ENCODE measurements around the gene PGC. TPM values are rescaled to one million over a fixed set of nuclear protein-coding genes. Genes with fewer than 3 reads are reported as not detected.

PGC gene
- total RNA-seq: not detected in 2 replicates

GRCh38 chr6:41747256-41748101 is at the start of gene PGC:
PGC (minus strand) TSS chr6:41747397; CDS start chr6:41747334, 63 bp downstream.
- DNase-seq (ENCODE audit: low spot score): no peak
- intact Hi-C loops (cut with micrococcal nuclease): no loop called here
- Mint-ChIP-seq H3K4me1 (ENCODE audit: low read depth) (no peaks in the 10 kb centered on the region), H3K4me3 (ENCODE audit: low read depth) (no peak within 1 kb of the TSS), H3K27ac (no peak within 1 kb of the TSS), H3K9me3 (no peaks in the 10 kb centered on the region), H3K36me3 (ENCODE audit: low read depth) (no peaks in the 10 kb centered on the region), H3K27me3 (ENCODE audit: low read depth) (peaks cover 7% of the 10 kb centered on the region)

- Mint-ChIP-seq H3K27ac (no peak overlapping the region), H3K36me3 (ENCODE audit: low read depth) (peaks cover 21% of the 10 kb centered on the region), H3K4me1 (ENCODE audit: low read depth) (peaks cover 3% of the 10 kb centered on the region), H3K4me3 (ENCODE audit: low read depth) (no peak overlapping the region), H3K27me3 (ENCODE audit: low read depth) (no peaks in the 10 kb centered on the region), H3K9me3 (no peaks in the 10 kb centered on the region)
- intact Hi-C loops (cut with micrococcal nuclease): no loop called here
- DNase-seq (ENCODE audit: low spot score): no peak
Observed at GRCh38 chr6:41796474-41796873, 49.3 kb upstream of the PGC start.

- peaks cover 44% of the 10 kb centered on the region for H3K36me3 Mint-ChIP-seq (ENCODE audit: low read depth)
- intact Hi-C loops (cut with micrococcal nuclease): no loop called here
- no peaks in the 10 kb centered on the region for H3K9me3 Mint-ChIP-seq
- H3K27me3 Mint-ChIP-seq (ENCODE audit: low read depth): no peaks in the 10 kb centered on the region
- no peak overlapping the region for H3K27ac Mint-ChIP-seq
- DNase-seq (ENCODE audit: low spot score): no peak
- peaks cover 18% of the 10 kb centered on the region for H3K4me1 Mint-ChIP-seq (ENCODE audit: low read depth)
- H3K4me3 Mint-ChIP-seq (ENCODE audit: low read depth): no peak overlapping the region
Observed at GRCh38 chr6:41791984-41792383, 44.8 kb upstream of the PGC start.

GRCh38 chr6:41791305-41791704 is 44.1 kb upstream of the PGC start:
- Mint-ChIP-seq H3K27ac (no peak overlapping the region), H3K27me3 (ENCODE audit: low read depth) (no peaks in the 10 kb centered on the region), H3K9me3 (no peaks in the 10 kb centered on the region), H3K36me3 (ENCODE audit: low read depth) (peaks cover 41% of the 10 kb centered on the region), H3K4me1 (ENCODE audit: low read depth) (peaks cover 15% of the 10 kb centered on the region), H3K4me3 (ENCODE audit: low read depth) (no peak overlapping the region)
- no peak for DNase-seq (ENCODE audit: low spot score)
- intact Hi-C loops (cut with micrococcal nuclease): no loop called here

GRCh38 chr6:41790045-41790444 is 42.8 kb upstream of the PGC start:
- H3K27me3 Mint-ChIP-seq (ENCODE audit: low read depth): no peaks in the 10 kb centered on the region
- H3K27ac Mint-ChIP-seq: no peak overlapping the region
- intact Hi-C loops (cut with micrococcal nuclease): no loop called here
- H3K9me3 Mint-ChIP-seq: no peaks in the 10 kb centered on the region
- no peak for DNase-seq (ENCODE audit: low spot score)
- H3K4me3 Mint-ChIP-seq (ENCODE audit: low read depth): no peak overlapping the region
- peaks cover 15% of the 10 kb centered on the region for H3K4me1 Mint-ChIP-seq (ENCODE audit: low read depth)
- H3K36me3 Mint-ChIP-seq (ENCODE audit: low read depth): peaks cover 41% of the 10 kb centered on the region

- H3K27ac Mint-ChIP-seq: peak overlapping the region; percentile 55
- H3K9me3 Mint-ChIP-seq: no peaks in the 10 kb centered on the region
- H3K4me3 Mint-ChIP-seq (ENCODE audit: low read depth): peak overlapping the region; percentile 96
- intact Hi-C loops (cut with micrococcal nuclease): no loop called here
- H3K36me3 Mint-ChIP-seq (ENCODE audit: low read depth): peaks cover 41% of the 10 kb centered on the region
- no peak for DNase-seq (ENCODE audit: low spot score)
- no peaks in the 10 kb centered on the region for H3K27me3 Mint-ChIP-seq (ENCODE audit: low read depth)
- peaks cover 15% of the 10 kb centered on the region for H3K4me1 Mint-ChIP-seq (ENCODE audit: low read depth)
Observed at GRCh38 chr6:41789390-41789724, 42.2 kb upstream of the PGC start.

- Mint-ChIP-seq H3K36me3 (ENCODE audit: low read depth) (peaks cover 34% of the 10 kb centered on the region), H3K27me3 (ENCODE audit: low read depth) (peaks cover 3% of the 10 kb centered on the region), H3K4me1 (ENCODE audit: low read depth) (peaks cover 15% of the 10 kb centered on the region), H3K4me3 (ENCODE audit: low read depth) (peak within 1 kb of the TSS; percentile 96), H3K27ac (peak within 1 kb of the TSS; percentile 97), H3K9me3 (no peaks in the 10 kb centered on the region)
- intact Hi-C loops (cut with micrococcal nuclease): loop anchor here (1.0 to 2.0 kb wide), 7 partner anchors 53 to 959 kb away; partner anchors contain the start of genes BYSL, MED20, MRPS10 and TBCC
- DNase-seq (ENCODE audit: low spot score): peak; percentile 95
Observed at GRCh38 chr6:41787219-41787917, 40.2 kb upstream of the PGC start, which contains the start of gene TOMM6. TOMM6 (plus strand) TSS chr6:41787694; CDS start chr6:41787698, 4 bp downstream.

GRCh38 chr6:41786451-41787218 is 39.4 kb upstream of the PGC start:
- H3K27ac Mint-ChIP-seq: peak overlapping the region; percentile 97
- no peaks in the 10 kb centered on the region for H3K9me3 Mint-ChIP-seq
- peaks cover 28% of the 10 kb centered on the region for H3K36me3 Mint-ChIP-seq (ENCODE audit: low read depth)
- H3K4me3 Mint-ChIP-seq (ENCODE audit: low read depth): peak overlapping the region; percentile 96
- peaks cover 15% of the 10 kb centered on the region for H3K4me1 Mint-ChIP-seq (ENCODE audit: low read depth)
- intact Hi-C loops (cut with micrococcal nuclease): loop anchor here (1.0 to 2.0 kb wide), 8 partner anchors 52 to 960 kb away; partner anchors contain the start of genes BYSL, MED20, MRPS10 and TBCC
- H3K27me3 Mint-ChIP-seq (ENCODE audit: low read depth): peaks cover 3% of the 10 kb centered on the region
- DNase-seq (ENCODE audit: low spot score): peak; percentile 86

GRCh38 chr6:41785689-41786450 is 38.7 kb upstream of the PGC start:
- peaks cover 24% of the 10 kb centered on the region for H3K36me3 Mint-ChIP-seq (ENCODE audit: low read depth)
- H3K27me3 Mint-ChIP-seq (ENCODE audit: low read depth): peaks cover 8% of the 10 kb centered on the region
- no peak overlapping the region for H3K27ac Mint-ChIP-seq
- peak overlapping the region; percentile 96 for H3K4me3 Mint-ChIP-seq (ENCODE audit: low read depth)
- H3K4me1 Mint-ChIP-seq (ENCODE audit: low read depth): peaks cover 21% of the 10 kb centered on the region
- no peak for DNase-seq (ENCODE audit: low spot score)
- intact Hi-C loops (cut with micrococcal nuclease): loop anchor here (1.0 to 2.0 kb wide), 2 partner anchors 150 to 319 kb away; no protein-coding TSS in a partner anchor
- H3K9me3 Mint-ChIP-seq: no peaks in the 10 kb centered on the region

GRCh38 chr6:41785254-41785653 is 38.1 kb upstream of the PGC start:
- Mint-ChIP-seq H3K4me1 (ENCODE audit: low read depth) (peaks cover 21% of the 10 kb centered on the region), H3K27me3 (ENCODE audit: low read depth) (peaks cover 8% of the 10 kb centered on the region), H3K9me3 (no peaks in the 10 kb centered on the region), H3K27ac (no peak overlapping the region), H3K36me3 (ENCODE audit: low read depth) (peaks cover 18% of the 10 kb centered on the region), H3K4me3 (ENCODE audit: low read depth) (peak overlapping the region; percentile 62)
- intact Hi-C loops (cut with micrococcal nuclease): no loop called here
- no peak for DNase-seq (ENCODE audit: low spot score)

GRCh38 chr6:41784581-41785171 is 37.5 kb upstream of the PGC start:
- intact Hi-C loops (cut with micrococcal nuclease): loop anchor here (5.0 kb wide), 1 partner anchor 778 kb away; the partner anchor contains the start of gene UBR2
- peak overlapping the region; percentile 62 for H3K4me3 Mint-ChIP-seq (ENCODE audit: low read depth)
- DNase-seq (ENCODE audit: low spot score): no peak
- no peak overlapping the region for H3K27ac Mint-ChIP-seq
- peaks cover 8% of the 10 kb centered on the region for H3K27me3 Mint-ChIP-seq (ENCODE audit: low read depth)
- peaks cover 13% of the 10 kb centered on the region for H3K36me3 Mint-ChIP-seq (ENCODE audit: low read depth)
- H3K9me3 Mint-ChIP-seq: no peaks in the 10 kb centered on the region
- H3K4me1 Mint-ChIP-seq (ENCODE audit: low read depth): peaks cover 17% of the 10 kb centered on the region

Measured in activated T-helper 2 cell treated with anti-CD3 and anti-CD28 coated beads, Interferon-gamma antibody, Interleukin-2, Interleukin-4, amounts not matched to agents 10 μg/mL and 5 μg/mL and 100 μg/mL, durations not matched to agents 14 hours and 24 hours and 36 hours (primary cell).